Measurements from ENCODE around the gene PRR15L.
"Not testable (repeated sequence)": the region's sequence is repeated elsewhere in the genome, so short reads cannot be mapped to it uniquely, and the experiment has no call there.

Gene PRR15L

GRCh38 chr17:47945080-47945479 is 12.6 kb downstream of the PRR15L start:
- Mint-ChIP-seq H3K4me1 (ENCODE audit: low read depth) (peaks cover 54% of the 10 kb centered on the region), H3K4me3 (peak overlapping the region; percentile 29), H3K9me3 (peaks cover 5% of the 10 kb centered on the region), H3K36me3 (ENCODE audit: low read depth) (peaks cover 33% of the 10 kb centered on the region), H3K27ac (peak overlapping the region; percentile 56), H3K27me3 (ENCODE audit: low read depth) (no peaks in the 10 kb centered on the region)

- Mint-ChIP-seq H3K36me3 (ENCODE audit: low read depth) (peaks cover 25% of the 10 kb centered on the region), H3K4me1 (ENCODE audit: low read depth) (peaks cover 41% of the 10 kb centered on the region), H3K27ac (no peak overlapping the region), H3K4me3 (peak overlapping the region; percentile 92), H3K9me3 (peaks cover 5% of the 10 kb centered on the region), H3K27me3 (ENCODE audit: low read depth) (no peaks in the 10 kb centered on the region)
These were observed 15.1 kb downstream of the PRR15L start for GRCh38 chr17:47942568-47942967.

GRCh38 chr17:47942096-47942510 is 15.6 kb downstream of the PRR15L start:
- peak overlapping the region; percentile 95 for H3K27ac Mint-ChIP-seq
- H3K4me3 Mint-ChIP-seq = peak overlapping the region; percentile 92
- peaks cover 23% of the 10 kb centered on the region for H3K36me3 Mint-ChIP-seq (ENCODE audit: low read depth)
- H3K27me3 Mint-ChIP-seq (ENCODE audit: low read depth) = no peaks in the 10 kb centered on the region
- H3K9me3 Mint-ChIP-seq = peaks cover 5% of the 10 kb centered on the region
- peaks cover 40% of the 10 kb centered on the region for H3K4me1 Mint-ChIP-seq (ENCODE audit: low read depth)

GRCh38 chr17:47941246-47942095 is 16.2 kb downstream of the PRR15L start, which contains the start of gene PNPO:
TSS of gene PNPO (plus strand) at chr17:47941571. CDS start at chr17:47941676, 105 bp downstream.
- Mint-ChIP-seq H3K4me1 (ENCODE audit: low read depth) (peaks cover 36% of the 10 kb centered on the region), H3K36me3 (ENCODE audit: low read depth) (peaks cover 19% of the 10 kb centered on the region), H3K27ac (peak within 1 kb of the TSS; percentile 95), H3K27me3 (ENCODE audit: low read depth) (no peaks in the 10 kb centered on the region), H3K4me3 (peak within 1 kb of the TSS; percentile 92), H3K9me3 (peaks cover 5% of the 10 kb centered on the region)

- no peak overlapping the region for H3K27ac Mint-ChIP-seq
- peaks cover 5% of the 10 kb centered on the region for H3K9me3 Mint-ChIP-seq
- peaks cover 17% of the 10 kb centered on the region for H3K4me1 Mint-ChIP-seq (ENCODE audit: low read depth)
- no peak overlapping the region for H3K4me3 Mint-ChIP-seq
- H3K36me3 Mint-ChIP-seq (ENCODE audit: low read depth) = peaks cover 3% of the 10 kb centered on the region
- H3K27me3 Mint-ChIP-seq (ENCODE audit: low read depth) = no peaks in the 10 kb centered on the region
These were observed 19.7 kb downstream of the PRR15L start for GRCh38 chr17:47937941-47938340.

- Mint-ChIP-seq H3K4me1 (ENCODE audit: low read depth) (peaks cover 8% of the 10 kb centered on the region), H3K27me3 (ENCODE audit: low read depth) (no peaks in the 10 kb centered on the region), H3K4me3 (no peak overlapping the region), H3K36me3 (ENCODE audit: low read depth) (peaks cover 5% of the 10 kb centered on the region), H3K9me3 (peaks cover 3% of the 10 kb centered on the region), H3K27ac (no peak overlapping the region)
These were observed 21.7 kb downstream of the PRR15L start for GRCh38 chr17:47935961-47936360.

GRCh38 chr17:47935468-47935867 is 22.2 kb downstream of the PRR15L start:
- not testable (repeated sequence) for H3K4me1 Mint-ChIP-seq (ENCODE audit: low read depth); H3K9me3 Mint-ChIP-seq; H3K27me3 Mint-ChIP-seq (ENCODE audit: low read depth); H3K27ac Mint-ChIP-seq; H3K36me3 Mint-ChIP-seq (ENCODE audit: low read depth); H3K4me3 Mint-ChIP-seq

- Mint-ChIP-seq H3K36me3 (ENCODE audit: low read depth) (peaks cover 4% of the 10 kb centered on the region), H3K4me3 (no peak overlapping the region), H3K27ac (no peak overlapping the region), H3K27me3 (ENCODE audit: low read depth) (no peaks in the 10 kb centered on the region), H3K9me3 (no peaks in the 10 kb centered on the region), H3K4me1 (ENCODE audit: low read depth) (peaks cover under 1% of the 10 kb centered on the region)
These were observed 22.8 kb downstream of the PRR15L start for GRCh38 chr17:47934856-47935255.

- no peak overlapping the region for H3K4me3 Mint-ChIP-seq
- peaks cover 12% of the 10 kb centered on the region for H3K36me3 Mint-ChIP-seq (ENCODE audit: low read depth)
- H3K4me1 Mint-ChIP-seq (ENCODE audit: low read depth) = peaks cover 1% of the 10 kb centered on the region
- H3K9me3 Mint-ChIP-seq = no peaks in the 10 kb centered on the region
- H3K27ac Mint-ChIP-seq = no peak overlapping the region
- no peaks in the 10 kb centered on the region for H3K27me3 Mint-ChIP-seq (ENCODE audit: low read depth)
These were observed 25.8 kb downstream of the PRR15L start for GRCh38 chr17:47931848-47932247.

GRCh38 chr17:47929218-47930000 is 28.3 kb downstream of the PRR15L start:
- Mint-ChIP-seq H3K4me1 (ENCODE audit: low read depth) (peaks cover 2% of the 10 kb centered on the region), H3K4me3 (no peak overlapping the region), H3K9me3 (no peaks in the 10 kb centered on the region), H3K27ac (no peak overlapping the region), H3K27me3 (ENCODE audit: low read depth) (no peaks in the 10 kb centered on the region), H3K36me3 (ENCODE audit: low read depth) (peaks cover 26% of the 10 kb centered on the region)

- Mint-ChIP-seq H3K4me1 (ENCODE audit: low read depth) (peaks cover 2% of the 10 kb centered on the region), H3K9me3 (no peaks in the 10 kb centered on the region), H3K4me3 (no peak overlapping the region), H3K27ac (no peak overlapping the region), H3K27me3 (ENCODE audit: low read depth) (no peaks in the 10 kb centered on the region), H3K36me3 (ENCODE audit: low read depth) (peaks cover 29% of the 10 kb centered on the region)
These were observed 29.3 kb downstream of the PRR15L start for GRCh38 chr17:47928415-47928814.

GRCh38 chr17:47927821-47928400 is 29.8 kb downstream of the PRR15L start:
- no peaks in the 10 kb centered on the region for H3K27me3 Mint-ChIP-seq (ENCODE audit: low read depth)
- H3K4me1 Mint-ChIP-seq (ENCODE audit: low read depth) = peaks cover 2% of the 10 kb centered on the region
- peaks cover 29% of the 10 kb centered on the region for H3K36me3 Mint-ChIP-seq (ENCODE audit: low read depth)
- H3K4me3 Mint-ChIP-seq = no peak overlapping the region
- no peak overlapping the region for H3K27ac Mint-ChIP-seq
- no peaks in the 10 kb centered on the region for H3K9me3 Mint-ChIP-seq

- peaks cover 2% of the 10 kb centered on the region for H3K4me1 Mint-ChIP-seq (ENCODE audit: low read depth)
- peaks cover 35% of the 10 kb centered on the region for H3K36me3 Mint-ChIP-seq (ENCODE audit: low read depth)
- no peak overlapping the region for H3K4me3 Mint-ChIP-seq
- no peak overlapping the region for H3K27ac Mint-ChIP-seq
- no peaks in the 10 kb centered on the region for H3K27me3 Mint-ChIP-seq (ENCODE audit: low read depth)
- no peaks in the 10 kb centered on the region for H3K9me3 Mint-ChIP-seq
These were observed 32.0 kb downstream of the PRR15L start for GRCh38 chr17:47925678-47925988.

- H3K4me1 Mint-ChIP-seq (ENCODE audit: low read depth) = peaks cover 2% of the 10 kb centered on the region
- H3K4me3 Mint-ChIP-seq = no peak overlapping the region
- peaks cover 35% of the 10 kb centered on the region for H3K36me3 Mint-ChIP-seq (ENCODE audit: low read depth)
- no peaks in the 10 kb centered on the region for H3K9me3 Mint-ChIP-seq
- H3K27ac Mint-ChIP-seq = no peak overlapping the region
- no peaks in the 10 kb centered on the region for H3K27me3 Mint-ChIP-seq (ENCODE audit: low read depth)
These were observed 32.7 kb downstream of the PRR15L start for GRCh38 chr17:47924785-47925677.

All from T-helper 1 cell treated with Interleukin-12 subunit alpha and Interleukin-12 subunit beta and Interleukin-4 antibody, amounts not matched to agents 30 μg/mL and 1 μg/mL, for 36 hours (primary cell).